Measurements from ENCODE around the gene RAPGEF4. TPM values are rescaled to one million over a fixed set of nuclear protein-coding genes. Genes with fewer than 3 reads are reported as not detected.

RAPGEF4 gene
- total and polyA plus RNA-seq, 2 of the 13 experiments (the other 11 are each of a cell fraction or from before 2014, with no cell fraction given), result 0.78 to 0.91 TPM

GRCh38 chr2:172726172-172726735 is 9.4 kb upstream of the RAPGEF4 start (continued):
- TF ChIP-seq FOXP4 (CRISPR knock-in tag; IDR thresholded peaks at IDR 0.05), result peak; percentile 72; the same call in 1 of the 2 replicates
- peak; percentile 82 for TF ChIP-seq YEATS4 (CRISPR knock-in tag; IDR thresholded peaks at IDR 0.05; ENCODE audit: borderline replicate concordance)
- TF ChIP-seq SIX1 (CRISPR knock-in tag; IDR thresholded peaks at IDR 0.05; ENCODE audit: borderline replicate concordance), result peak; percentile 65
- TF ChIP-seq HDAC1 (CRISPR knock-in tag; IDR thresholded peaks at IDR 0.05), result peak; percentile 86
- 0 out of 2 replicates have a peak, but pooled peaks have one; percentile 46 for TF ChIP-seq THAP8 (CRISPR knock-in tag; IDR thresholded peaks at IDR 0.05; ENCODE audit: borderline replicate concordance)
- peak; percentile 84 for TF ChIP-seq RCOR2 (CRISPR knock-in tag; IDR thresholded peaks at IDR 0.05)
- TF ChIP-seq POLR2AphosphoS5 (IDR thresholded peaks at IDR 0.05; ENCODE audit: low read depth, low read length), result peak; percentile 48; the same call in 1 of the 2 replicates
- 0 out of 2 replicates have a peak, but pooled peaks have one; percentile 37 for TF ChIP-seq MEIS2 (CRISPR knock-in tag; IDR thresholded peaks at IDR 0.05)
- TF ChIP-seq PITX1 (CRISPR knock-in tag; IDR thresholded peaks at IDR 0.05), result peak; percentile 84
- TF ChIP-seq ZBTB7A (CRISPR knock-in tag; IDR thresholded peaks at IDR 0.05), result peak; percentile 68; the same call in 1 of the 2 replicates
- TF ChIP-seq ZNF746 (CRISPR knock-in tag; IDR thresholded peaks at IDR 0.05), result 0 out of 2 replicates have a peak, but pooled peaks have one; percentile 49
- TF ChIP-seq SP2 (CRISPR knock-in tag; IDR thresholded peaks at IDR 0.05), result peak; percentile 40; the same call in 1 of the 2 replicates
- 0 out of 2 replicates have a peak, but pooled peaks have one; percentile 7 for TF ChIP-seq MAFF (IDR thresholded peaks at IDR 0.05; ENCODE audit: low read depth, low read length)
- TF ChIP-seq ZNF792 (CRISPR knock-in tag; IDR thresholded peaks at IDR 0.05), result peak; percentile 73; the same call in 1 of the 2 replicates
- TF ChIP-seq KDM6A (CRISPR knock-in tag; IDR thresholded peaks at IDR 0.05; ENCODE audit: low read depth), result peak; percentile 69; the same call in 1 of the 2 replicates
- TF ChIP-seq SSRP1 (CRISPR knock-in tag; IDR thresholded peaks at IDR 0.05), result peak; percentile 86; the same call in 1 of the 2 replicates
- TF ChIP-seq GPBP1L1 (CRISPR knock-in tag; IDR thresholded peaks at IDR 0.05), result no peak
- peak; percentile 46 for TF ChIP-seq CCAR2 (optimal IDR thresholded peaks at IDR 0.05; ENCODE audit: low read depth, low read length)
- TF ChIP-seq ZBTB33 (CRISPR knock-in tag; IDR thresholded peaks at IDR 0.05), result 0 out of 2 replicates have a peak, but pooled peaks have one; percentile 6
- TF ChIP-seq ETV6 (CRISPR knock-in tag; conservative IDR thresholded peaks at IDR 0.05), result 0 out of 2 replicates have a peak, but pooled peaks have one; percentile 37
- peak; percentile 82; the same call in 1 of the 2 replicates for TF ChIP-seq REPIN1 (CRISPR knock-in tag; IDR thresholded peaks at IDR 0.05; ENCODE audit: borderline replicate concordance, low read depth)
- peak; percentile 88 for TF ChIP-seq ERF (CRISPR knock-in tag; IDR thresholded peaks at IDR 0.05)
- no peak for TF ChIP-seq FOXP1 (IDR thresholded peaks at IDR 0.05)
- TF ChIP-seq FOXP1 (CRISPR knock-in tag; IDR thresholded peaks at IDR 0.05), result peak; percentile 28; the same call in 1 of the 2 replicates
- peak; percentile 58 for TF ChIP-seq NCOA2 (CRISPR knock-in tag; IDR thresholded peaks at IDR 0.05)
- no peak for TF ChIP-seq NPAS2 (CRISPR knock-in tag; IDR thresholded peaks at IDR 0.05; ENCODE audit: borderline replicate concordance)
- 0 out of 2 replicates have a peak, but pooled peaks have one; percentile 65 for TF ChIP-seq ZNF761 (CRISPR knock-in tag; conservative IDR thresholded peaks at IDR 0.05)

Measured in HepG2 (cell line).